Cerebellar nuclear complex (tissue), 1 donor: ENCODE results near the gene SFMBT2.
"Not testable (repeated sequence)": the region's sequence is repeated elsewhere in the genome, so short reads cannot be mapped to it uniquely, and the experiment has no call there.

Experiments
- DNase-seq, 2 experiments: peaks; one replicate each; lab custom pipeline; 2025; lab: John Stamatoyannopoulos, UW

SFMBT2 gene

GRCh38 chr10:7184660-7185366 lies 226.0 kb downstream of the SFMBT2 start:
- DNase-seq, result no peak

- not testable (repeated sequence) for DNase-seq
Measured at GRCh38 chr10:7184116-7184515, 226.7 kb downstream of the SFMBT2 start.

GRCh38 chr10:7182327-7182726 lies 228.5 kb downstream of the SFMBT2 start:
- not testable (repeated sequence) for DNase-seq

- no peak for DNase-seq
Measured at GRCh38 chr10:7181420-7181819, 229.4 kb downstream of the SFMBT2 start.

- no peak for DNase-seq
Measured at GRCh38 chr10:7179536-7179935, 231.3 kb downstream of the SFMBT2 start.

- DNase-seq, result no peak
Measured at GRCh38 chr10:7173948-7174347, 236.9 kb downstream of the SFMBT2 start.

- no peak for DNase-seq
Measured at GRCh38 chr10:7171825-7172224, 239.0 kb downstream of the SFMBT2 start.

GRCh38 chr10:7170626-7171322 lies 240.1 kb downstream of the SFMBT2 start:
- DNase-seq, result no peak

GRCh38 chr10:7168414-7168813 lies 242.4 kb downstream of the SFMBT2 start:
- DNase-seq, result no peak

GRCh38 chr10:7165500-7166177 lies 245.2 kb downstream of the SFMBT2 start:
- no peak for DNase-seq

GRCh38 chr10:7164955-7165354 lies 245.9 kb downstream of the SFMBT2 start:
- DNase-seq, result no peak

GRCh38 chr10:7162331-7162730 lies 248.5 kb downstream of the SFMBT2 start:
- no peak for DNase-seq

- DNase-seq, result no peak
Measured at GRCh38 chr10:7161484-7162250, 249.2 kb downstream of the SFMBT2 start.

GRCh38 chr10:7159928-7160327 lies 250.9 kb downstream of the SFMBT2 start:
- no peak for DNase-seq

GRCh38 chr10:7159517-7159916 lies 251.3 kb downstream of the SFMBT2 start:
- DNase-seq, result no peak

- DNase-seq, result no peak
Measured at GRCh38 chr10:7157091-7157490, 253.7 kb downstream of the SFMBT2 start.

- no peak for DNase-seq
Measured at GRCh38 chr10:7153750-7154149, 257.1 kb downstream of the SFMBT2 start.

GRCh38 chr10:7152982-7153381 lies 257.9 kb downstream of the SFMBT2 start:
- no peak for DNase-seq

GRCh38 chr10:7152341-7152740 lies 258.5 kb downstream of the SFMBT2 start:
- DNase-seq, result no peak

GRCh38 chr10:7151538-7151937 lies 259.3 kb downstream of the SFMBT2 start:
- DNase-seq, result no peak

- no peak for DNase-seq
Measured at GRCh38 chr10:7150349-7150748, 260.5 kb downstream of the SFMBT2 start.

- DNase-seq, result no peak
Measured at GRCh38 chr10:7146189-7146588, 264.6 kb downstream of the SFMBT2 start.
